NCI-H82 treated with DMSO at 0.1 percent for 48 hours (cell line): ENCODE data around the gene IMMP2L.
"Not testable (repeated sequence)": the region's sequence is repeated elsewhere in the genome, so short reads cannot be mapped to it uniquely, and the experiment has no call there.

Experiments used
- DNase-seq: peaks from one replicate; lab custom pipeline; 2025; ENCODE audit not compliant: unreplicated experiment; lab: John Stamatoyannopoulos, UW

IMMP2L gene

DNA sequence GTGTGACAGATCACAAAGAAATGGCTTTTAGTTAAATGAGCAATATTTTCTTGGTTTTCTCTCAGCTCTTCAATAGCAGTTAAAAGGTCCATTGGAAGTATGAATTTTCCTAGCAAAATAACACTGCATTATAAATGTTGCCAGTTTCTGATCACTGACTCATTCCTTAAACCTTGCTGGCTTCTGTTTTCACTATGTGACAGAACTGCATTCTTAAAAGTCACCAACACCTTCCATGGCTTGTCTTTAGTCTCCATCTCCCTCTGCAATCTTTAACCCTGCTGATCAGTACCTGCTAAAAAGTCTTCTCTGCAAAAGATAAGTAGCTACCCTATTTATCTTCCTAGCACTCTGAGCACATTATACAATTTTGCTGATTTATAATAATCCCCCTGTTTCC, 876.4 kb downstream of the IMMP2L start:
- DNase-seq: no peak

DNA sequence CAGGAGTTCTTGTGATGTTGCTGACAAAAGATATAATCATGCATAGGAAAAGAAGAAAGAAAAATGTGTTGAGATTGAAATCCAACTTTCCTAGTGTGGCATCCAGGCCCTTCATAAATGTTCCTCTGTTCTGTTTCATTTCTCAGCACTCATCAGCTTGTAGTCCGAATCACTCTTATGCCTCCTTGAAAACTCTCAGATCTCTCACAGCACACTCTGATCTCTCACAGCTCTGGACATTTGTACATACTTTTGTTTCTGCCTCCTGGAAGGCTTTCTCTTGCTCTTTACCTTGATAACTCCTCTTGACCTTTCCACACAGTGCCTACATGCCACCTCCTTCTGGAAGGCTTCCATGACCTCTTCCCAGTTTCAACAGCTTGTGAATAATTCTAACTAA, 880.4 kb downstream of the IMMP2L start:
- DNase-seq: no peak

GRCh38 chr7:110677405-110677804, 884.9 kb downstream of the IMMP2L start:
- DNase-seq: no peak

DNA sequence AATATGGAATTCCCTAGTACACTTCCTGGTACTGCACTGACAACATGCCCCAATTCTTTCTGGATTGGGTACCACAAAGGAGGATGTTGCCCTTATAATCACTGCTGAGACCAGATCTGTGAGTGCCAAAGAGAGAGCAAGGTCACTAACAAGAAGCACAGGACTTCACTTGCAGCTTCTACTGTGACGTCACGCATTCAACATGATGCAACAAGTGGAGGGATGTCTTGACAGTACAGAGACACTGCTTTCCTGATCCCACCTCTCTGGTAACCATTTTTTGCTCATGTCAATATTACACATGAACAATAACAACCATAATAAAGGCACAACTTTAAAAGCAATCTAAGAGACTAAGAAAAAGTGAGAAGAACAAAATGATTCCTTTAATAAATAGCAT, 885.5 kb downstream of the IMMP2L start:
- DNase-seq: no peak

- no peak for DNase-seq
These were observed 886.7 kb downstream of the IMMP2L start for GRCh38 chr7:110675383-110676103.

DNA sequence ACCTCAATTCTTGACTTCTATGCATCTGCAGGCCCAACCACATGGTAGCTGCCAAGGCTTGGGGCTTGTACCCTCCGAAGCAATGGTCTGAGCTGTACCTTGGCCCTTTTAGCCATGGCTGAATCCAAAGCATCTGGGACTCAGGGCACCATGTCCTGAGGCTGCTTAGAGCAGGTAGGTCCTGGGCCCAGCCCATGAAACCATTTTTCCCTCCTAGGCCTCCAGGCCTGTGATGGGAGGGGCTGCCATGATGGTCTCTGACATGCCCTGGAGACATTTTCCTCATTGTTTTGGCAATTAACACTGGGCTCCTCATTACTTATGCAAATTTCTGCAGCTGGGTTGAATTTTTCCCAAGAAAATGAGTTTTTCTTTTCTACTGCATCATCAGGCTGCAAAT, 889.1 kb downstream of the IMMP2L start:
- no peak for DNase-seq

- DNase-seq: peak; percentile 78
These were observed 892.9 kb downstream of the IMMP2L start for GRCh38 chr7:110669410-110669809.

DNA sequence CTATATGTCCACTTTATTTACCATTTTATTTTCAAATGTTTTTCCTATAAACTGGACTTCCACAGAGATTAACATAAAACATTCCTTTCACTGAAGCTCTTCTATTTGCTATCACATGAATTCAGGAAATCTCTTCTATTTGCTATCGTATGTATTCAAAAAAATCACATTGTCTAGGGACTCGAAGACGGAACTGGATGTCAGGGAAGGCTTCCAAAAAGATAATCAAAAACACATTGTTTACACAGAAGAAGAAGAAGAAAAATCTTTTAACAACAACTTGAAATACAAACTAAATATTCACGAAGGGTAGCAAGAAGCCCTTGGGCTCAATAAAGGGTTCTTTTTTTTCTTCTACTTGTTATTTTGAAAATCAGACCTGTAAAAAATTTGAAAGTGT, 897.5 kb downstream of the IMMP2L start:
- DNase-seq: no peak

DNA sequence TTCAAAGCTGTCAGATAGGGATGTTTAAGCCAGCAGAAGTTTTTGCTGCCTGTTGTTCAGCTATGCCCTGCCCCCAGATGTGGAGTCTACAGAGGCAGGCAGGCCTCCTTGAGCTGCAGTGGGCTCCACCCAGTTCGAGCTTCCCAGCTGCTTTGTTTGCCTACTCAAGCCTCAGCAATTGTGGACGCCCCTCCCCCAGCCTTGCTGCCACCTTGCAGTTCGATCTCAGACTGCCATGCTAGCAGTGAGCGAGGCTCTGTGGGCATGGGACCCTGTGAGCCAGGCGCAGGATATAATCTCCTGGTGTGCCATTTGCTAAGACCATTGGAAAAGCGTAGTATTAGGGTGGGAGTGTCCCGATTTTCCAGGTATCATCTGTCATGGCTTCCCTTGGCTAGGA, 901.7 kb downstream of the IMMP2L start:
- not testable (repeated sequence) for DNase-seq

DNA sequence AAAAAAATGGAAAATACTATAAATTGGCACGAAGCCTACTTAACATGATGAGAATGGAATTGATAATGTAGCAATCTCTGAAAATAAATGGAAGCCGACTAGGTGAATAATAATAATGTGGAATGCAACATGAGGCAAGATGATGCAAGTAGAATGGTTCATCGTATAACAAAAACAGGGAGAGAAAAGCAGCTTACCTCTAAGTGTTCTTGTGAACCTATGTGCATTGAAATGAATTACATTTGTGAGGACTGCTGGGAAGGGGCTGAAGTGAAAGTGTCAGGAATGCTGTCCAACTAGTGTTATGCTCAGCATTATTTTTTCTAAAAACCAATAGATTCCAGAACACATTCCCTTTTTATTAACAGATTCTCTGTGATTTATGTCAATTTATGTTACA, 912.0 kb downstream of the IMMP2L start:
- DNase-seq: no peak

- DNase-seq: no peak
These were observed 915.0 kb downstream of the IMMP2L start for GRCh38 chr7:110647266-110647665.

- DNase-seq: peak; percentile 15
These were observed 915.5 kb downstream of the IMMP2L start for GRCh38 chr7:110646804-110647203.

- DNase-seq: no peak
These were observed 916.7 kb downstream of the IMMP2L start for GRCh38 chr7:110645616-110646015.

GRCh38 chr7:110645060-110645459, 917.2 kb downstream of the IMMP2L start:
- no peak for DNase-seq

- no peak for DNase-seq
These were observed 925.0 kb downstream of the IMMP2L start for GRCh38 chr7:110637252-110637651.

- no peak for DNase-seq
These were observed 929.0 kb downstream of the IMMP2L start for GRCh38 chr7:110633313-110633712.

DNA sequence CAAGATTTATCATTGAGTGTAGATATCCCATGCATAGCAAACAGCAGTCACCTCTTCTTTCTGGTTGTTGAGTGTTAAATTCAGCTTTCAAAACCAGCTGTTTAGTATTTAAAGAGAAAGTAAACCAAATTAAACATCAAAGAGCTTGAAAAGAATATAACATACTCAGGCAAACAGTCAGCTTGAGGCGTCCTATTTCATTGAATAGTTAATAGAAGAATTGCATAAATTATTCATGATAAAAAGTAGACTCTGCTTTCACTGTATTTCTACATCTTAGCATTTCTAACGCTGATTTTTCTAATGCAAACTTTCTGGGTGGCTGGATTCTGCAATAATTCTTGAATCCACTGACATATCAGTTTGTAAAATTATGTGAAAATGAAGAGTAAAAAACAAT, 935.9 kb downstream of the IMMP2L start:
- DNase-seq: no peak

GRCh38 chr7:110625294-110625693, 937.0 kb downstream of the IMMP2L start:
- no peak for DNase-seq

DNA sequence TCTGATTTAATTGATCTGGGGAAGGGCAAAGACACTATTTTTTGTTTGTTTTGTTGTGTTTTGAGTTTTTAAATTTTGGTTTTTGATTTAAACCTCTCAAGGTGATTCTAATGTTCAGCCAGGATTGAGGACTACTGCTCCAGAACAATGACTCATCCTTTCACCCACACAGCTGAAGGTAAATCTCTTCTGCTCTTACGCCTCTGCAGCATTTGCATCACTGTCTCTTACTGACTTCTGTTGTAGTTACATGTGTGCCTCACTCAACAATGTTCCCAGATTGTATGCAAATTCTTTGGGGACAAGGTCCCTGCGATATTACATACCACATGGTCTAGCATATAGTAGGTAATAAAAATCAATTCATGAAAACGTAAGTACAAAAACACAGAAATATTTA, 938.9 kb downstream of the IMMP2L start:
- no peak for DNase-seq

GRCh38 chr7:110621289-110621688, 941.0 kb downstream of the IMMP2L start:
- DNase-seq: no peak

- DNase-seq: no peak
These were observed 942.1 kb downstream of the IMMP2L start for GRCh38 chr7:110620110-110620735.
